Measurements from ENCODE around the gene RETSAT.
"Not testable (repeated sequence)": the region's sequence is repeated elsewhere in the genome, so short reads cannot be mapped to it uniquely, and the experiment has no call there.

The RETSAT gene

DNA sequence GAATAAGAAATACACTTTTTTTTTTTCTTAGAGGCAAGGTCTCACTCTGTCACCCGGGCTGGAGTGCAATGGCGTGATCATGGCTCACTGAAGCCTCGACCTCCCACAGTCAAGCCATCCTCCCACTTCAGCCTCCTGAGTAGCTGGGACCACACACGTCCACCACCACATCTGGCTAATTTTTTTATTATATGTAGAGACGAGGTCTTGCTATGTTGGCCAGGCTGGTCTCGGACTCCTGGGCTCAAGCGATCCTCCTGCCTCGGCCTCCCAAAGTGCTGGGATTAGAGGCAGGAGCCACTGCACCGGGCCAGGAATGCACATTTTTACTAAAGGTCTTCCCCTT lies 28.9 kb downstream of the RETSAT start:
- DNase-seq (ENCODE audit: low spot score) = no peak
- no peak overlapping the region for H3K27ac ChIP-seq
- H3K4me3 ChIP-seq = peak overlapping the region; percentile 83
- TF ChIP-seq, protein P1, sequence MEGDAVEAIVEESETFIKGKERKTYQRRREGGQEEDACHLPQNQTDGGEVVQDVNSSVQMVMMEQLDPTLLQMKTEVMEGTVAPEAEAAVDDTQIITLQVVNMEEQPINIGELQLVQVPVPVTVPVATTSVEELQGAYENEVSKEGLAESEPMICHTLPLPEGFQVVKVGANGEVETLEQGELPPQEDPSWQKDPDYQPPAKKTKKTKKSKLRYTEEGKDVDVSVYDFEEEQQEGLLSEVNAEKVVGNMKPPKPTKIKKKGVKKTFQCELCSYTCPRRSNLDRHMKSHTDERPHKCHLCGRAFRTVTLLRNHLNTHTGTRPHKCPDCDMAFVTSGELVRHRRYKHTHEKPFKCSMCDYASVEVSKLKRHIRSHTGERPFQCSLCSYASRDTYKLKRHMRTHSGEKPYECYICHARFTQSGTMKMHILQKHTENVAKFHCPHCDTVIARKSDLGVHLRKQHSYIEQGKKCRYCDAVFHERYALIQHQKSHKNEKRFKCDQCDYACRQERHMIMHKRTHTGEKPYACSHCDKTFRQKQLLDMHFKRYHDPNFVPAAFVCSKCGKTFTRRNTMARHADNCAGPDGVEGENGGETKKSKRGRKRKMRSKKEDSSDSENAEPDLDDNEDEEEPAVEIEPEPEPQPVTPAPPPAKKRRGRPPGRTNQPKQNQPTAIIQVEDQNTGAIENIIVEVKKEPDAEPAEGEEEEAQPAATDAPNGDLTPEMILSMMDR (IDR thresholded peaks at IDR 0.05) = no peak

DNA sequence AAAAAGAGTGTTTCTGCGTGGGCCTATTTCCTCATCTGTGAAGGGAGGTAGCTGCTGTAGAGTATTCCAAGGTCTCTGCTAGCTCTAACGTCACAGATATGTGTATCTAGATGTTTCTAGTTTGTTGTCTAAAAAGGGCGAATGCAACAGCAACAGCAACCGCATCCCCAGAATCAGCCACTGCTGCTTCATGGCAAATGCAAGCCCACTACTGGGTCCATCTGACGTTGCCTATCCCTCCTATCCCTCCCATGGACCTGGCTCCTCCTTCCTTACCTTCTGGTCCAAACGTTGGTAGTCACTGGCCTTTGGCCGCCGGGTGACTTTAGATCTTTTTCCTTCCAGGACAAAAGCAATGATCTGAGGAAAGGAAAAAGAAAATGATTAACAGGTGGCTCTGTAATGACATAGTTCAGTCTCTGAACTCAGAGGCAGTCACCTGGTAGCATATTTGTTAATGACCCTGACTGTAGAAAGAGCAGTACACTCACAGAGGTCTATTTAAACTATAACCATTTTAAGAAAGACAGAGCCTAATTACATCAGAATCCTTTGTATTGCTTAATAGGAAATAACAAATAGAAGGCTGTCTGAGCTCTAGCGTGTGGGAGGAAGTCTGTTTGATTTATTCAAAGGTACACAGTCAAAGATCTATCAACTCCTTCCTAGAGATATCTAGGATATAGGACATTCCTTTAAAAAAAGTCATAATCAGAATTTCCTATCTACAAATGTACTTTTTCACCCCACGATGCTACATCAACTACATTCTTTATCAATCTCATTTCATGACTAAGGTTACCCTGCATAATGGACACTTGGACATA lies 29.5 kb downstream of the RETSAT start:
- TF ChIP-seq, protein P1 (IDR thresholded peaks at IDR 0.05) = no peak
- no peak for DNase-seq (ENCODE audit: low spot score)
- H3K4me3 ChIP-seq = peak overlapping the region; percentile 83
- no peak overlapping the region for H3K27ac ChIP-seq

DNA sequence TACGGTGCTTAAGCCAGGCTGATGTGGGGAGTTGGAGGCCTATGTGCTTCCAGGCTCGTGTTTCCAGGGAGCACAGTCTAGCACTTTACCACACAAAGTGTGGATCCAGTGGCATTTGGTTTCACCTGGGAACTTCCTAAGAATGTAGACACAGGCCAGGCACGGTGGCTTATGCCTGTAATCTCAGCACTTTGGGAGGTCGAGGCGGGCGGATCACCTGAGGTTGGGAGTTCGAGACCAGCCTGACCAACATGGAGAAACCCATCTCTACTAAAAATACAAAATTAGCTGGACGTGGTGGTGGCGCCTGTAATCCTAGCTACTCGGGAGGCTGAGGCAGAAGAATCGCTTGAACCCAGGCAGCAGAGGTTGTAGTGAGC lies 30.4 kb downstream of the RETSAT start:
- not testable (repeated sequence) for H3K27ac ChIP-seq; DNase-seq (ENCODE audit: low spot score)
- peak overlapping the region; percentile 20 for H3K4me3 ChIP-seq

DNA sequence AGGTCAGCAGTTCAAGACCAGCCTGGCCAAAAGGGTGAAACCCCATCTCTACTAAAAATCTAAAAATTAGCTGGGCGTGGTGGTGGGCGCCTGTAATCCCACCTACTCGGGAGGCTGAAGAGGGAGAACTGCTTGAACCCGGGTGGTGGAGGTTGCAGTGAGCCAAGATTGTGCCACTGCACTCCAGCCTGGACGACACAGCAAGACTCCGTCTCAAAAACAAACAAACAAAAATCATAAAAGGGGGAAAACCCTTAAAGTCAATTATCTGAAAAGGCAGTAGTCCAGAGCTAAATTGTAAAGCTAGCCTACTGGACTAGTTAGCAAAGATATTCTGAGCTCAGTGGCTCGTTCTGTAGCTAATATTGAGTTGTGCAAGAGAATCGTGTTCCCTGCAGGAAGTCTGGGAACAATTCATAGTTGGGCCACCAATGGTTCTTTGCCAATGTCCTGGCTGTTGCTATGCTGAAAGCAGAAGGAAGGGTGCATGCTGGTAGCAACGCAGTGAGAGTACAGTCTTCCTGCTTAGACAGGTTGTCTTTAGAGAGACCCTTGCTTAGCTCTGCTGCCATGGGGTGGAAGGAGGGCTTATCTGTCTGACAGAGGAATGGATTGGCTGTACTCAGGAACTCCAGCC lies 30.9 kb downstream of the RETSAT start:
- no peak overlapping the region for H3K27ac ChIP-seq
- DNase-seq (ENCODE audit: low spot score) = no peak
- TF ChIP-seq, protein P1 (IDR thresholded peaks at IDR 0.05) = no peak
- H3K4me3 ChIP-seq = peak overlapping the region; percentile 20

DNA sequence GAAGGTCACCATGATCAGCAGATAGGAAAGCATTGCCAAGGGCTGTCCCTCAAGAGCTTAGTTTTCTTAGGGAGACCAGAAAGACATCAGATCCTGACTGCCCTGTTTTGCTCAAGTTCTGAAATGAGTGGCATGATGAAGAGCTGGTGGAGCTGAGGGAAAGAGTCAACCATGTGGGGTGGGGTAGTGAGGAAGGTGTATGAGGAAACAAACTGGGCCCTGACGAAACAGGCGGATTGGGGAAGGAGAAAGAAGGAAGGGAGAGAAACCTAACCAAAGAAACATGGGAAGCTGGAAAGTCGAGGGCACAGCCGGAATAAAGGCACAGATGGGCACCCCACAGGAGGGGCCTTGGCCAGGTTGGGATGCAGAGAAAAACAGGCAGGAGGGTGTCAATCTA lies 34.5 kb downstream of the RETSAT start:
- TF ChIP-seq, protein P1 (IDR thresholded peaks at IDR 0.05) = no peak
- no peak overlapping the region for H3K4me3 ChIP-seq
- H3K27ac ChIP-seq = no peak overlapping the region
- no peak for DNase-seq (ENCODE audit: low spot score)

DNA sequence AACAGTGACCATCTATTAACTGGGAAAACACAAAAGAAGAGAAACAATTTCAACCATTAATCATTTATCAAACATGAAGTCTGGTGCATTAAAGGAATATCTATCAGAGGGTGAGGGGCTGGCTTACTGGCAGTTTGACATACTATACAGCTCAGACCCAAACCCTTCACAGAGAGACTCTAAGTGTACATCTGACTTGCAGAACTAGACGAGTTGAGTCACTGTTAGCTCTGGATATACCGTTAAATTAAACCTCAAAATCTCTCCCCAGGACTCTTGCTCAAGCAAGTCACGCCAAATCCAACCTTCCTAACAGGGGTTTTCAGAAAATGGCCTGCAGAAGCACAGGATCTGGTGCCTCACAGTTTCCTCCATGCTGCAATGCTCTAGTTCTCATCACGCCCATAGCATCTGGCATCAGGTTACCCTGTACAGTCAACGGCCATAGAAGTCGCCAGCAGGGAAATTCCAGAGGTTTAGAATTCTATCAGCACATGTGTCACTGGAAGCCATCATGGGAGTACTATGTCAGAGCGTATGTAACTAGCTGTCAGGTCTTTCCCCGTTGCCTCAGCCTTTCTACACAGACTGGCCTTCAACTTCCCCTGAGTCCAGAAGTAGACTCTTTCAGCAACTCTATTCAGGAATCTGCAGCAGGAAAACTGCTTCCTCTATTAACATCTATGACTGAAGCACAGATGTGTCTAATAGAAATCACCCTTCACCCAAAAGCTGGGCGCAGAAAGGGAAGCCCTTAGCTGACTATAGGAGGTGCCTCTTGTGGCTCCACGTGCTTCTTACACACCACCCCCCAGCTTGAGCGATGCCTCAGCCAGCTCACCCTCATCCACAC lies 35.9 kb downstream of the RETSAT start:
- H3K4me3 ChIP-seq = no peak overlapping the region
- no peak overlapping the region for H3K27ac ChIP-seq
- TF ChIP-seq, protein P1 (IDR thresholded peaks at IDR 0.05) = no peak
- DNase-seq (ENCODE audit: low spot score) = no peak

DNA sequence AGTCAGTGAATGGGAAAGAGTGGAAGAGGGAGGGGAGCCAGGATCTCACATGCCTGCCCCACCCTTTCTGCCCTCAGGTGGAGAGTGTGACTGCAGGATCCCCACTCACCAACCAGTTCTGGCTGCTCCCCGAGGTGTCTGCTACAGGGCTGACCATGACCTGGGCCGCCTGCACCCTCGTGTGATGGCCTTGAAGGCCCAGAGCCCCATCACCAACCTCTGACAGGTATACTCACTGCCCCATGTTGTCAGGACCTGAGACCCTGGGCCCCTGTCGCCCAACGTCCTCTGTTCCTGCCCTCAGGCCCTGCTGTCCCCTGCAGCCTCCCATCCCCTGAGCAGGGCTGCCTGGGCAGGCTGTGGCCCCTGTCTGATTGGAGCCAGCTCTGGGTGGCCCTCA lies 38.4 kb downstream of the RETSAT start:
- not testable (repeated sequence) for H3K4me3 ChIP-seq; DNase-seq (ENCODE audit: low spot score); H3K27ac ChIP-seq
